Caco-2 (cell line): ENCODE data around the gene ATG7. TPM values are rescaled to one million over a fixed set of nuclear protein-coding genes. Genes with fewer than 3 reads are reported as not detected.

ENCODE experiments used
- BruUV-seq: library from RNA; stranded (reverse); fragments of 400-500 nt; replicated peaks from 2 replicates; lab custom pipeline; 2021; lab: Mats Ljungman, UMichigan
- CTCF ChIA-PET: fragments of 300-600 bp; sonication (Branson Sonifier 250); formaldehyde crosslinking; loops from one replicate; lab custom pipeline; 2022; ENCODE audit warnings: antibody characterized with exemption; lab: Charles Lee
- POLR2A ChIA-PET: fragments of 300-600 bp; sonication (Branson Sonifier 250); formaldehyde crosslinking; loops from one replicate; lab custom pipeline; 2022; ENCODE audit warnings: antibody characterized with exemption; lab: Charles Lee
- DNase-seq, 2 experiments: peaks; one replicate each; pipeline versions ENCODE4 v3.0.0 to v3.0.0-alpha.2; 2020 to 2022
- H3K27me3 ChIP-seq: replicated peaks from 2 replicates; pipeline ENCODE4 v1.6.0; 2011; ENCODE audit warnings: low read length; ENCODE audit not compliant: control insufficient read depth, insufficient read depth
- H3K36me3 ChIP-seq: 2 replicates; pipeline ENCODE4 v1.5.1; 2011; ENCODE audit warnings: low read length; ENCODE audit not compliant: control insufficient read depth, insufficient read depth
- H3K4me1 ChIP-seq: fragments of 250-450 bp; sonication (Bioruptor Pico); 2 replicates; pipeline ENCODE4 v1.5.1; 2020; ENCODE audit warnings: mild to moderate bottlenecking
- H3K4me3 ChIP-seq: 2 replicates; pipeline ENCODE4 v1.5.1; 2011; ENCODE audit warnings: low read depth, mild to moderate bottlenecking, control low read depth, low read length
- H3K9me3 ChIP-seq: fragments of 250-450 bp; sonication (Bioruptor Pico); 2 replicates; pipeline ENCODE4 v1.5.1; 2020; ENCODE audit warnings: mild to moderate bottlenecking, moderate library complexity
- H3K27ac Mint-ChIP-seq: one replicate; pipeline ENCODE4 v1.8.0; 2022; ENCODE audit warnings: mixed read lengths; ENCODE audit not compliant: unreplicated experiment
- H3K27me3 Mint-ChIP-seq: one replicate; pipeline ENCODE4 v1.8.0; 2022; ENCODE audit warnings: mixed read lengths; ENCODE audit not compliant: insufficient read depth, unreplicated experiment
- H3K36me3 Mint-ChIP-seq: one replicate; pipeline ENCODE4 v1.8.0; 2022; ENCODE audit warnings: mild to moderate bottlenecking, mixed read lengths; ENCODE audit not compliant: insufficient read depth, unreplicated experiment
- H3K4me1 Mint-ChIP-seq: one replicate; pipeline ENCODE4 v1.8.0; 2022; ENCODE audit warnings: low read depth, mixed read lengths; ENCODE audit not compliant: unreplicated experiment
- H3K4me3 Mint-ChIP-seq: one replicate; pipeline ENCODE4 v1.8.0; 2022; ENCODE audit warnings: mild to moderate bottlenecking, moderate library complexity, mixed read lengths; ENCODE audit not compliant: unreplicated experiment
- H3K9me3 Mint-ChIP-seq: one replicate; pipeline ENCODE4 v1.8.0; 2022; ENCODE audit warnings: mixed read lengths; ENCODE audit not compliant: unreplicated experiment
- intact Hi-C: fragments of 100-400 bp; cut with micrococcal nuclease; formaldehyde crosslinking; loops from one replicate; pipeline ENCODE4 v1.10.0; 2022; ENCODE audit not compliant: unreplicated experiment
- total RNA-seq: library from RNA; stranded (reverse); gene quantifications from 2 replicates; pipeline ENCODE4 v1.2.3, GENCODE V29; 2022
- TF ChIP-seq, protein P1 (sequence below), 2 experiments: fragments of 200-600 bp in 1 of 2; IDR thresholded peaks; 1 replicate in 1 of 2; 2 replicates in 1 of 2; pipeline versions ENCODE4 v1.5.1 to v1.8.0; 2011 to 2022; ENCODE audit warnings: antibody characterized with exemption in 1 of 2, control low read depth in 1 of 2, inconsistent platforms in 1 of 2, low read depth in 1 of 2, low read length in 1 of 2, mild to moderate bottlenecking in 1 of 2, moderate library complexity in 1 of 2; ENCODE audit not compliant: insufficient read depth in 1 of 2, severe bottlenecking in 1 of 2, unreplicated experiment in 1 of 2

ATG7 gene
- total RNA-seq, 1 experiment from 2014 or later = 24.4 TPM

DNA sequence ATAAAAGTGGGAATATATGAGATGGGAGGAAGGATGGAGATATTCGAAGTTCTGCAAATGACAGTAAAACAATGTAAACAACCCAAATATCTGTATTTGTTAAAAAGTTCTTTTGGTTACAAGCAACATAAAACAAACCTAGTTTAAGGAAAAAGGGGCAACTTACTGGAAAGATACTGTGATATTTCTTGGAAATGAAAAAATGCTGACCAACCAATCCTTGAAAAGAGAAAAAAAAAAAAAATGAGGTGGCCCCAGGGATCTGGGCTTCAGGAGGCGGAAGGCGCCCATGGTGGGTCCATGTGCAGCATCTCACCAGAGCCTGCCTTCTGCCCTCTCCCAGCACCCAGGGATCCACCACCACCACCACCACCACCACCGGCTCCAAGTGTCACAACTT lies 312.4 kb downstream of the ATG7 start:
- peaks cover 19% of the 10 kb centered on the region for H3K36me3 Mint-ChIP-seq
- ChIA-PET POLR2A (no interaction called here), CTCF (no interaction called here)
- Histone ChIP-seq H3K4me1 (no peaks in the 10 kb centered on the region), H3K27me3 (no peaks in the 10 kb centered on the region), H3K36me3 (no peaks in the 10 kb centered on the region), H3K9me3 (no peaks in the 10 kb centered on the region), H3K4me3 (no peak overlapping the region)
- TF ChIP-seq, protein P1, sequence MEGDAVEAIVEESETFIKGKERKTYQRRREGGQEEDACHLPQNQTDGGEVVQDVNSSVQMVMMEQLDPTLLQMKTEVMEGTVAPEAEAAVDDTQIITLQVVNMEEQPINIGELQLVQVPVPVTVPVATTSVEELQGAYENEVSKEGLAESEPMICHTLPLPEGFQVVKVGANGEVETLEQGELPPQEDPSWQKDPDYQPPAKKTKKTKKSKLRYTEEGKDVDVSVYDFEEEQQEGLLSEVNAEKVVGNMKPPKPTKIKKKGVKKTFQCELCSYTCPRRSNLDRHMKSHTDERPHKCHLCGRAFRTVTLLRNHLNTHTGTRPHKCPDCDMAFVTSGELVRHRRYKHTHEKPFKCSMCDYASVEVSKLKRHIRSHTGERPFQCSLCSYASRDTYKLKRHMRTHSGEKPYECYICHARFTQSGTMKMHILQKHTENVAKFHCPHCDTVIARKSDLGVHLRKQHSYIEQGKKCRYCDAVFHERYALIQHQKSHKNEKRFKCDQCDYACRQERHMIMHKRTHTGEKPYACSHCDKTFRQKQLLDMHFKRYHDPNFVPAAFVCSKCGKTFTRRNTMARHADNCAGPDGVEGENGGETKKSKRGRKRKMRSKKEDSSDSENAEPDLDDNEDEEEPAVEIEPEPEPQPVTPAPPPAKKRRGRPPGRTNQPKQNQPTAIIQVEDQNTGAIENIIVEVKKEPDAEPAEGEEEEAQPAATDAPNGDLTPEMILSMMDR (IDR thresholded peaks at IDR 0.05; ENCODE audit: insufficient read depth in 1 of 2, low read depth in 1 of 2, low read length in 1 of 2, severe bottlenecking in 1 of 2, unreplicated experiment in 1 of 2) = no peak
- H3K4me1 Mint-ChIP-seq = peaks cover 5% of the 10 kb centered on the region
- no peak overlapping the region for H3K27ac Mint-ChIP-seq
- DNase-seq = no peak
- no TSS peak for BruUV-seq
- no peak overlapping the region for H3K4me3 Mint-ChIP-seq
- no peaks in the 10 kb centered on the region for H3K9me3 Mint-ChIP-seq
- no peaks in the 10 kb centered on the region for H3K27me3 Mint-ChIP-seq
- intact Hi-C loops = no loop called here

DNA sequence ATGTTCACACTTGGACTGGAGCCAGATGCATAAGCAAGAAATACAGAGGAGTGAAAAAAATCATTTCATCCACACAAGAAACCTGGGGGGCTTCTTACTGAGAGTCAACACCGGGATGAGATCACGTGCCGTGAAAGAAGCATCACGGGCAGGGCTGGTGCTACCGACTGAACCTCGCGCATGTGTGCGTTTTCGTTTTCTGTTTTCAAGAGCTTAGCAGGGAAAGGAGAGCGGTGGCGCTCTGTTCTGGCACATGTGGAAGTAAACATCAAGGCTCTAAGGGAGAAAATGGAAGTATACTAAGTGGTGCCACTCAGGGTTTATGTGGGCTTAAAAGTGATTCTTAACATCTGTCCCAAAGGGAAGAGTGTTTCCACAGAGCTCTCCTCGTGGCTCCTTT lies 315.6 kb downstream of the ATG7 start:
- Mint-ChIP-seq H3K9me3 (no peaks in the 10 kb centered on the region), H3K27ac (no peak overlapping the region), H3K27me3 (no peaks in the 10 kb centered on the region), H3K4me1 (peaks cover 14% of the 10 kb centered on the region), H3K4me3 (no peak overlapping the region), H3K36me3 (peaks cover 6% of the 10 kb centered on the region)
- H3K36me3 ChIP-seq = 0 out of 2 replicates have a peak, but pooled peaks cover 2% of the 10 kb centered on the region
- H3K4me1 ChIP-seq = 0 out of 2 replicates have a peak, but pooled peaks cover 11% of the 10 kb centered on the region
- no TSS peak for BruUV-seq
- CTCF ChIA-PET = no interaction called here
- TF ChIP-seq, protein P1 (IDR thresholded peaks at IDR 0.05; ENCODE audit: insufficient read depth in 1 of 2, low read depth in 1 of 2, low read length in 1 of 2, severe bottlenecking in 1 of 2, unreplicated experiment in 1 of 2) = no peak
- no peaks in the 10 kb centered on the region for H3K27me3 ChIP-seq
- H3K9me3 ChIP-seq = no peaks in the 10 kb centered on the region
- H3K4me3 ChIP-seq = no peak overlapping the region
- intact Hi-C loops = no loop called here
- POLR2A ChIA-PET = no interaction called here
- no peak for DNase-seq

DNA sequence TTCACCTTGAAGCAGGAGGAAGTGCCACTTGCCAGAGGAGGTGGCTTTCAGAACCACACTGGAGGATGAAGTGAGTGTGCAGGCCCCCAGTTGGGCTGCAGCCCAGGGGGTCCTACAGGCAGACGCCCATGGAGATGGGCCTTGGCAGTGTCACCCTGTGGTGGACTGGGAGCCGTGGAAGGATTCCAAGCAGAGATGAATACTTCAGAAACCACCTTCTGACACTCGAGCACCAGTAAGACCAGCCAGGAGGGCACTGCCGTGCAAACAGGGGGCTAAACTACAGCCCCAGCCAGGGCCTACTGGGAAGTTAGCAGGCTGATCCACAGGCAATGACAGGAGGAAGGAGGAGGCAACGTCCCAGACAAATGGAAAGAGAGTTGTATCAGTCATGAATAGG lies 316.1 kb downstream of the ATG7 start:
- no peaks in the 10 kb centered on the region for H3K9me3 Mint-ChIP-seq
- peaks cover 6% of the 10 kb centered on the region for H3K36me3 Mint-ChIP-seq
- BruUV-seq = no TSS peak
- no peak for DNase-seq
- no peaks in the 10 kb centered on the region for H3K27me3 Mint-ChIP-seq
- no peak overlapping the region for H3K4me3 Mint-ChIP-seq
- TF ChIP-seq, protein P1 (IDR thresholded peaks at IDR 0.05; ENCODE audit: insufficient read depth in 1 of 2, low read depth in 1 of 2, low read length in 1 of 2, severe bottlenecking in 1 of 2, unreplicated experiment in 1 of 2) = no peak
- H3K27me3 ChIP-seq = no peaks in the 10 kb centered on the region
- H3K27ac Mint-ChIP-seq = no peak overlapping the region
- H3K4me1 ChIP-seq = 0 out of 2 replicates have a peak, but pooled peaks cover 11% of the 10 kb centered on the region
- intact Hi-C loops = no loop called here
- no peak overlapping the region for H3K4me3 ChIP-seq
- H3K36me3 ChIP-seq = 0 out of 2 replicates have a peak, but pooled peaks cover 2% of the 10 kb centered on the region
- CTCF ChIA-PET = no interaction called here
- H3K9me3 ChIP-seq = no peaks in the 10 kb centered on the region
- POLR2A ChIA-PET = no interaction called here
- H3K4me1 Mint-ChIP-seq = peaks cover 16% of the 10 kb centered on the region
